ENCODE measurements around the gene DOCK7. TPM values are rescaled to one million over a fixed set of nuclear protein-coding genes. Genes with fewer than 3 reads are reported as not detected.

Gene DOCK7
- total and polyA plus RNA-seq, 2 of the 13 experiments (the other 11 are each of a cell fraction or from before 2014, with no cell fraction given) = 45.7 to 67.2 TPM

DNA sequence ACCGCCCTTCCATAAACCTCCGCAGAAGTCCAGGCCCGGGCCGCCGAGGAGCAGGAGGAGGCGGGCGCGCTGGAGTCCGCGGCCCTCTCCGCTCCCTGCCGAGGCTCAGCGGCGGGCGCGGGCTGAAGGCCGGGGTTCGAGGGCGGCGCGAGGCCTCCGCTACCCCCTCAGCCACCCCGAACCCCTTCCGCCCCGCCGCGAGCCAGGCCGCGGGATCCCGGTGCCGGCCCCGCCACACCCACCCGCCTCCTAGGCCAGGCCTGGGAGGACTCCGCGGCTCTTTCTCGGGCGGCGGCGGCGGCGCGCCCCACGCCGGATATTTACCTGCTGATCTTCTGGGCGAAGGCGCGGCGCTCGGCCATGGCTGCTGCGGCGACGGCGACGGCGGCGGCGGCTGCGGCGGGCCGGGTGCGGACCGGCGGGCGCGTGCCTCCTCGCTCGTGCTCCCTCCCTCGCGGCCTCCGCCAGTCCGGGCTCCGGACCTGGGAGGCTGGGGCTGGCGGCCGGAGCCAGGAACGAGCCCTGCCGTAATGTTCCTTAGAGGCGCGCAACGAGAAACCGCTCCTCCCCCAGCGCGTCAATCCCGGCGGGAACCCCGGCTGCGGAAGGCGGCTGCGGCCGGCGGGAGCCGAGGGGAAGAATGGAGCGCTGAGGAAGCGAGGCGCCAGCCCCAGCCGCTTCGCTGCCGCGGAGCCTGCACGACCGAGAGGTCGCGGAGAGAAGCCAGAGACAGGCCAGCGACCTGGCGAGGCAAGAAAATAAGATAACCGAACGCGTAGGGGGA is at the start of gene DOCK7 (continued):
- TF ChIP-seq, protein P1, sequence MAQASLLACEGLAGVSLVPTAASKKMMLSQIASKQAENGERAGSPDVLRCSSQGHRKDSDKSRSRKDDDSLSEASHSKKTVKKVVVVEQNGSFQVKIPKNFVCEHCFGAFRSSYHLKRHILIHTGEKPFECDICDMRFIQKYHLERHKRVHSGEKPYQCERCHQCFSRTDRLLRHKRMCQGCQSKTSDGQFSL (CRISPR knock-in tag; IDR thresholded peaks at IDR 0.05) = no peak; the same call in 1 of the 2 replicates
- TF ChIP-seq ZNF382 (CRISPR knock-in tag; IDR thresholded peaks at IDR 0.05; ENCODE audit: borderline replicate concordance) (no peak), MAFF (IDR thresholded peaks at IDR 0.05; ENCODE audit: low read depth, low read length) (no peak), TGIF2 (CRISPR knock-in tag; IDR thresholded peaks at IDR 0.05) (0 out of 2 replicates have a peak, but pooled peaks have one; percentile 19), TCF7 (IDR thresholded peaks at IDR 0.05; ENCODE audit: low read depth) (no peak), ZNF607 (CRISPR knock-in tag; IDR thresholded peaks at IDR 0.05; ENCODE audit: borderline replicate concordance) (no peak), TBL1XR1 (IDR thresholded peaks at IDR 0.05; ENCODE audit: borderline replicate concordance, low read length, partially characterized antibody) (no peak), HMG20A (CRISPR knock-in tag; IDR thresholded peaks at IDR 0.05; ENCODE audit: borderline replicate concordance) (no peak), ZBTB1 (CRISPR knock-in tag; IDR thresholded peaks at IDR 0.05; ENCODE audit: borderline replicate concordance) (no peak), GATA4 (IDR thresholded peaks at IDR 0.05; ENCODE audit: borderline replicate concordance, low read depth) (no peak), ISX (CRISPR knock-in tag; conservative IDR thresholded peaks at IDR 0.05) (no peak), ZNF256 (CRISPR knock-in tag; conservative IDR thresholded peaks at IDR 0.05) (no peak), FOXM1 (CRISPR knock-in tag; IDR thresholded peaks at IDR 0.05) (no peak), ZNF354B (CRISPR knock-in tag; IDR thresholded peaks at IDR 0.05) (no peak), ZFAT (CRISPR knock-in tag; conservative IDR thresholded peaks at IDR 0.05) (no peak), ZNF644 (CRISPR knock-in tag; IDR thresholded peaks at IDR 0.05; ENCODE audit: low read depth) (no peak), NR1H2 (CRISPR knock-in tag; IDR thresholded peaks at IDR 0.05; ENCODE audit: borderline replicate concordance, low read depth) (no peak), RFXAP (CRISPR knock-in tag; IDR thresholded peaks at IDR 0.05; ENCODE audit: borderline replicate concordance) (no peak), SP140L (CRISPR knock-in tag; IDR thresholded peaks at IDR 0.05; ENCODE audit: borderline replicate concordance) (no peak)
- TF ChIP-seq, protein P2, sequence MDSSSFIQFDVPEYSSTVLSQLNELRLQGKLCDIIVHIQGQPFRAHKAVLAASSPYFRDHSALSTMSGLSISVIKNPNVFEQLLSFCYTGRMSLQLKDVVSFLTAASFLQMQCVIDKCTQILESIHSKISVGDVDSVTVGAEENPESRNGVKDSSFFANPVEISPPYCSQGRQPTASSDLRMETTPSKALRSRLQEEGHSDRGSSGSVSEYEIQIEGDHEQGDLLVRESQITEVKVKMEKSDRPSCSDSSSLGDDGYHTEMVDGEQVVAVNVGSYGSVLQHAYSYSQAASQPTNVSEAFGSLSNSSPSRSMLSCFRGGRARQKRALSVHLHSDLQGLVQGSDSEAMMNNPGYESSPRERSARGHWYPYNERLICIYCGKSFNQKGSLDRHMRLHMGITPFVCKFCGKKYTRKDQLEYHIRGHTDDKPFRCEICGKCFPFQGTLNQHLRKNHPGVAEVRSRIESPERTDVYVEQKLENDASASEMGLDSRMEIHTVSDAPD (CRISPR knock-in tag; IDR thresholded peaks at IDR 0.05) = no peak
- TF ChIP-seq, protein P3, sequence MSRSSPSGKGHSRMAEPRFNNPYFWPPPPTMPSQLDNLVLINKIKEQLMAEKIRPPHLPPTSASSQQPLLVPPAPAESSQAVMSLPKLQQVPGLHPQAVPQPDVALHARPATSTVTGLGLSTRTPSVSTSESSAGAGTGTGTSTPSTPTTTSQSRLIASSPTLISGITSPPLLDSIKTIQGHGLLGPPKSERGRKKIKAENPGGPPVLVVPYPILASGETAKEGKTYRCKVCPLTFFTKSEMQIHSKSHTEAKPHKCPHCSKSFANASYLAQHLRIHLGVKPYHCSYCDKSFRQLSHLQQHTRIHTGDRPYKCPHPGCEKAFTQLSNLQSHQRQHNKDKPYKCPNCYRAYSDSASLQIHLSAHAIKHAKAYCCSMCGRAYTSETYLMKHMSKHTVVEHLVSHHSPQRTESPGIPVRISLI (CRISPR knock-in tag; IDR thresholded peaks at IDR 0.05; ENCODE audit: borderline replicate concordance) = no peak; the same call in 1 of the 2 replicates
- TF ChIP-seq, protein P4, sequence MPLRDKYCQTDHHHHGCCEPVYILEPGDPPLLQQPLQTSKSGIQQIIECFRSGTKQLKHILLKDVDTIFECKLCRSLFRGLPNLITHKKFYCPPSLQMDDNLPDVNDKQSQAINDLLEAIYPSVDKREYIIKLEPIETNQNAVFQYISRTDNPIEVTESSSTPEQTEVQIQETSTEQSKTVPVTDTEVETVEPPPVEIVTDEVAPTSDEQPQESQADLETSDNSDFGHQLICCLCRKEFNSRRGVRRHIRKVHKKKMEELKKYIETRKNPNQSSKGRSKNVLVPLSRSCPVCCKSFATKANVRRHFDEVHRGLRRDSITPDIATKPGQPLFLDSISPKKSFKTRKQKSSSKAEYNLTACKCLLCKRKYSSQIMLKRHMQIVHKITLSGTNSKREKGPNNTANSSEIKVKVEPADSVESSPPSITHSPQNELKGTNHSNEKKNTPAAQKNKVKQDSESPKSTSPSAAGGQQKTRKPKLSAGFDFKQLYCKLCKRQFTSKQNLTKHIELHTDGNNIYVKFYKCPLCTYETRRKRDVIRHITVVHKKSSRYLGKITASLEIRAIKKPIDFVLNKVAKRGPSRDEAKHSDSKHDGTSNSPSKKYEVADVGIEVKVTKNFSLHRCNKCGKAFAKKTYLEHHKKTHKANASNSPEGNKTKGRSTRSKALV (CRISPR knock-in tag; IDR thresholded peaks at IDR 0.05) = no peak
- TF ChIP-seq, protein P5, sequence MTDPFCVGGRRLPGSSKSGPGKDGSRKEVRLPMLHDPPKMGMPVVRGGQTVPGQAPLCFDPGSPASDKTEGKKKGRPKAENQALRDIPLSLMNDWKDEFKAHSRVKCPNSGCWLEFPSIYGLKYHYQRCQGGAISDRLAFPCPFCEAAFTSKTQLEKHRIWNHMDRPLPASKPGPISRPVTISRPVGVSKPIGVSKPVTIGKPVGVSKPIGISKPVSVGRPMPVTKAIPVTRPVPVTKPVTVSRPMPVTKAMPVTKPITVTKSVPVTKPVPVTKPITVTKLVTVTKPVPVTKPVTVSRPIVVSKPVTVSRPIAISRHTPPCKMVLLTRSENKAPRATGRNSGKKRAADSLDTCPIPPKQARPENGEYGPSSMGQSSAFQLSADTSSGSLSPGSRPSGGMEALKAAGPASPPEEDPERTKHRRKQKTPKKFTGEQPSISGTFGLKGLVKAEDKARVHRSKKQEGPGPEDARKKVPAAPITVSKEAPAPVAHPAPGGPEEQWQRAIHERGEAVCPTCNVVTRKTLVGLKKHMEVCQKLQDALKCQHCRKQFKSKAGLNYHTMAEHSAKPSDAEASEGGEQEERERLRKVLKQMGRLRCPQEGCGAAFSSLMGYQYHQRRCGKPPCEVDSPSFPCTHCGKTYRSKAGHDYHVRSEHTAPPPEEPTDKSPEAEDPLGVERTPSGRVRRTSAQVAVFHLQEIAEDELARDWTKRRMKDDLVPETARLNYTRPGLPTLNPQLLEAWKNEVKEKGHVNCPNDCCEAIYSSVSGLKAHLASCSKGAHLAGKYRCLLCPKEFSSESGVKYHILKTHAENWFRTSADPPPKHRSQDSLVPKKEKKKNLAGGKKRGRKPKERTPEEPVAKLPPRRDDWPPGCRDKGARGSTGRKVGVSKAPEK (CRISPR knock-in tag; IDR thresholded peaks at IDR 0.05; ENCODE audit: borderline replicate concordance) = no peak

Data from HepG2 (cell line).